Measurements from ENCODE around the gene MAPK6. TPM values are rescaled to one million over a fixed set of nuclear protein-coding genes. Genes with fewer than 3 reads are reported as not detected.
A peak's percentile ranks its signal among the peaks of the same experiment; 100 is the strongest.

MAPK6 gene
- total RNA-seq, 5 donors from 2014 or later (not counting 1 experiment from before 2014, with no cell fraction given): 15.1 to 35.1 (median 19.8) TPM

- no peaks in the 10 kb centered on the region for H3K9me3 Mint-ChIP-seq
- no peaks in the 10 kb centered on the region for H3K27me3 Mint-ChIP-seq
- H3K36me3 ChIP-seq (ENCODE audit: control insufficient read depth in 2 of 2, extremely low read depth in 1 of 2, insufficient read depth in 1 of 2, low read length in 1 of 2): no peaks in the 10 kb centered on the region
- no peak for ATAC-seq (replicated peaks in 1 of 4)
- H3K27ac Mint-ChIP-seq: no peak overlapping the region
- H3K4me3 ChIP-seq (ENCODE audit: control insufficient read depth in 1 of 2, extremely low read depth in 1 of 2, low read length in 1 of 2): no peak overlapping the region
- no peaks in the 10 kb centered on the region for H3K36me3 Mint-ChIP-seq
- peaks cover 18 to 28% (median 26%) of the 10 kb centered on the region in 3 donors for H3K4me1 Mint-ChIP-seq
- POLR2A ChIA-PET: no interaction called here
- WGBS (ENCODE audit: insufficient coverage): 80% methylated on average over 2 of the region's 5 CpGs
- DNase-seq: no peak
- no peaks in the 10 kb centered on the region for H3K9me3 ChIP-seq
- CTCF ChIA-PET: interaction anchor here in 1 of 2 donors (1.9 kb wide), 1 partner anchor 8 kb away, joined by 7 read pairs; no protein-coding TSS in a partner anchor
- H3K27ac ChIP-seq (ENCODE audit: low read length): no peak overlapping the region
- H3K27me3 ChIP-seq (replicated peaks in 1 of 2; ENCODE audit: control insufficient read depth in 2 of 2, extremely low read depth in 1 of 2, insufficient read depth in 2 of 2, low read length in 1 of 2): peaks cover 0 to 3% of the 10 kb centered on the region in 2 experiments
- peak overlapping the region in 1 of 3 donors; percentile 34 for H3K4me3 Mint-ChIP-seq
- H3K4me1 ChIP-seq (ENCODE audit: control insufficient read depth in 1 of 2, extremely low read depth in 1 of 2, insufficient read depth in 2 of 2, low read length in 2 of 2): peaks cover 10 to 24% of the 10 kb centered on the region in 2 experiments
These were observed 45.8 kb upstream of the MAPK6 start for GRCh38 chr15:51973220-51973619.

GRCh38 chr15:51973775-51974174 is 45.2 kb upstream of the MAPK6 start:
- CTCF ChIA-PET: no interaction called here

GRCh38 chr15:51982013-51982769 is 36.8 kb upstream of the MAPK6 start:
- POLR2A ChIA-PET: no interaction called here

More at GRCh38 chr15:51973775-51974174, 45.2 kb upstream of the MAPK6 start:
- Histone ChIP-seq H3K36me3 (ENCODE audit: control insufficient read depth in 2 of 2, extremely low read depth in 1 of 2, insufficient read depth in 1 of 2, low read length in 1 of 2) (no peaks in the 10 kb centered on the region), H3K4me3 (ENCODE audit: control insufficient read depth in 1 of 2, extremely low read depth in 1 of 2, low read length in 1 of 2) (no peak overlapping the region), H3K9me3 (no peaks in the 10 kb centered on the region), H3K27me3 (replicated peaks in 1 of 2; ENCODE audit: control insufficient read depth in 2 of 2, extremely low read depth in 1 of 2, insufficient read depth in 2 of 2, low read length in 1 of 2) (peaks cover 0 to 3% of the 10 kb centered on the region in 2 experiments), H3K27ac (ENCODE audit: low read length) (no peak overlapping the region), H3K4me1 (ENCODE audit: control insufficient read depth in 1 of 2, extremely low read depth in 1 of 2, insufficient read depth in 2 of 2, low read length in 2 of 2) (peaks cover 10 to 24% of the 10 kb centered on the region in 2 experiments)
- POLR2A ChIA-PET: no interaction called here
- Mint-ChIP-seq H3K4me3 (no peak overlapping the region), H3K36me3 (no peaks in the 10 kb centered on the region), H3K9me3 (no peaks in the 10 kb centered on the region), H3K27me3 (no peaks in the 10 kb centered on the region), H3K4me1 (peaks cover 18 to 28% (median 26%) of the 10 kb centered on the region in 3 donors), H3K27ac (no peak overlapping the region)
- DNase-seq (no peak), ATAC-seq (replicated peaks in 1 of 4) (no peak)
- WGBS (ENCODE audit: insufficient coverage): 100% methylated on average over 1 of the region's 4 CpGs

GRCh38 chr15:51982770-51983103 is 36.3 kb upstream of the MAPK6 start:
- CTCF ChIA-PET: no interaction called here
- H3K9me3 ChIP-seq: no peaks in the 10 kb centered on the region
- no peaks in the 10 kb centered on the region for H3K9me3 Mint-ChIP-seq
- no peak overlapping the region for H3K27ac Mint-ChIP-seq
- DNase-seq: no peak
- peaks cover 6 to 9% of the 10 kb centered on the region in 2 experiments for H3K4me1 ChIP-seq (ENCODE audit: control insufficient read depth in 1 of 2, extremely low read depth in 1 of 2, insufficient read depth in 2 of 2, low read length in 2 of 2)
- ATAC-seq (replicated peaks in 1 of 4): no peak
- H3K27ac ChIP-seq (ENCODE audit: low read length): no peak overlapping the region
- H3K4me1 Mint-ChIP-seq: peaks cover 10 to 15% (median 11%) of the 10 kb centered on the region in 3 donors
- H3K27me3 ChIP-seq (replicated peaks in 1 of 2; ENCODE audit: control insufficient read depth in 2 of 2, extremely low read depth in 1 of 2, insufficient read depth in 2 of 2, low read length in 1 of 2): peaks cover 0 to 5% of the 10 kb centered on the region in 2 experiments
- POLR2A ChIA-PET: no interaction called here
- H3K36me3 ChIP-seq (ENCODE audit: control insufficient read depth in 2 of 2, extremely low read depth in 1 of 2, insufficient read depth in 1 of 2, low read length in 1 of 2): no peaks in the 10 kb centered on the region
- no peaks in the 10 kb centered on the region for H3K36me3 Mint-ChIP-seq
- no peak overlapping the region for H3K4me3 ChIP-seq (ENCODE audit: control insufficient read depth in 1 of 2, extremely low read depth in 1 of 2, low read length in 1 of 2)
- H3K4me3 Mint-ChIP-seq: no peak overlapping the region
- no peaks in the 10 kb centered on the region for H3K27me3 Mint-ChIP-seq

More at GRCh38 chr15:51982013-51982769, 36.8 kb upstream of the MAPK6 start:
- H3K27ac ChIP-seq (ENCODE audit: low read length): no peak overlapping the region
- no peaks in the 10 kb centered on the region for H3K36me3 ChIP-seq (ENCODE audit: control insufficient read depth in 2 of 2, extremely low read depth in 1 of 2, insufficient read depth in 1 of 2, low read length in 1 of 2)
- H3K9me3 ChIP-seq: no peaks in the 10 kb centered on the region
- no peak overlapping the region for H3K4me3 ChIP-seq (ENCODE audit: control insufficient read depth in 1 of 2, extremely low read depth in 1 of 2, low read length in 1 of 2)
- peaks cover 6 to 9% of the 10 kb centered on the region in 2 experiments for H3K4me1 ChIP-seq (ENCODE audit: control insufficient read depth in 1 of 2, extremely low read depth in 1 of 2, insufficient read depth in 2 of 2, low read length in 2 of 2)
- ATAC-seq (replicated peaks in 1 of 4): peak; percentile 88 to 98 (median 96)
- Mint-ChIP-seq H3K4me3 (peak overlapping the region; percentile 48 to 68 (median 67)), H3K9me3 (no peaks in the 10 kb centered on the region), H3K4me1 (peaks cover 10 to 15% (median 11%) of the 10 kb centered on the region in 3 donors), H3K27ac (peak overlapping the region; percentile 88 to 90), H3K27me3 (no peaks in the 10 kb centered on the region), H3K36me3 (no peaks in the 10 kb centered on the region)
- peaks cover 0 to 5% of the 10 kb centered on the region in 2 experiments for H3K27me3 ChIP-seq (replicated peaks in 1 of 2; ENCODE audit: control insufficient read depth in 2 of 2, extremely low read depth in 1 of 2, insufficient read depth in 2 of 2, low read length in 1 of 2)
- peak in 29 of 35 experiments; percentile 3 to 80 (median 16) for DNase-seq
- WGBS (ENCODE audit: insufficient coverage): 5% methylated on average over 2 of the region's 7 CpGs
- CTCF ChIA-PET: interaction anchor here (1.8 to 2.6 kb wide), 3 partner anchors 97 to 98 kb away, joined by 8 to 21 read pairs (median 11); no protein-coding TSS in a partner anchor

- H3K27ac ChIP-seq (ENCODE audit: low read length): no peak overlapping the region
- H3K4me1 Mint-ChIP-seq: no peaks in the 10 kb centered on the region
- no peak overlapping the region for H3K4me3 ChIP-seq (ENCODE audit: control insufficient read depth in 1 of 2, extremely low read depth in 1 of 2, low read length in 1 of 2)
- H3K36me3 Mint-ChIP-seq: no peaks in the 10 kb centered on the region
- H3K9me3 Mint-ChIP-seq: no peaks in the 10 kb centered on the region
- WGBS (ENCODE audit: insufficient coverage): no CpG with 5 or more reads among the region's 4 CpGs
- ChIA-PET POLR2A (no interaction called here), CTCF (interaction anchor here (0.6 to 0.7 kb wide), 2 partner anchors 89 to 237 kb away, joined by 3 to 4 read pairs; no protein-coding TSS in a partner anchor)
- ATAC-seq (replicated peaks in 1 of 4) (no peak), DNase-seq (no peak)
- H3K4me3 Mint-ChIP-seq: no peak overlapping the region
- no peaks in the 10 kb centered on the region for H3K27me3 ChIP-seq (replicated peaks in 1 of 2; ENCODE audit: control insufficient read depth in 2 of 2, extremely low read depth in 1 of 2, insufficient read depth in 2 of 2, low read length in 1 of 2)
- H3K27ac Mint-ChIP-seq: no peak overlapping the region
- H3K4me1 ChIP-seq (ENCODE audit: control insufficient read depth in 1 of 2, extremely low read depth in 1 of 2, insufficient read depth in 2 of 2, low read length in 2 of 2): no peaks in the 10 kb centered on the region
- H3K36me3 ChIP-seq (ENCODE audit: control insufficient read depth in 2 of 2, extremely low read depth in 1 of 2, insufficient read depth in 1 of 2, low read length in 1 of 2): no peaks in the 10 kb centered on the region
- no peaks in the 10 kb centered on the region for H3K27me3 Mint-ChIP-seq
- no peaks in the 10 kb centered on the region for H3K9me3 ChIP-seq
These were observed 27.9 kb upstream of the MAPK6 start for GRCh38 chr15:51991141-51991540.

- CTCF ChIA-PET: interaction anchor here in 1 of 2 donors (0.7 kb wide), 1 partner anchor 15 kb away, joined by 3 read pairs; no protein-coding TSS in a partner anchor
- Mint-ChIP-seq H3K27ac (no peak overlapping the region), H3K9me3 (no peaks in the 10 kb centered on the region)
These were observed 26.1 kb upstream of the MAPK6 start for GRCh38 chr15:51992953-51993352.

More at GRCh38 chr15:51992953-51993352, 26.1 kb upstream of the MAPK6 start:
- H3K4me1 ChIP-seq (ENCODE audit: control insufficient read depth in 1 of 2, extremely low read depth in 1 of 2, insufficient read depth in 2 of 2, low read length in 2 of 2): no peaks in the 10 kb centered on the region
- no peaks in the 10 kb centered on the region for H3K4me1 Mint-ChIP-seq
- no peaks in the 10 kb centered on the region for H3K36me3 ChIP-seq (ENCODE audit: control insufficient read depth in 2 of 2, extremely low read depth in 1 of 2, insufficient read depth in 1 of 2, low read length in 1 of 2)
- ATAC-seq (replicated peaks in 1 of 4): no peak
- no peak overlapping the region for H3K4me3 ChIP-seq (ENCODE audit: control insufficient read depth in 1 of 2, extremely low read depth in 1 of 2, low read length in 1 of 2)
- no peak overlapping the region for H3K27ac ChIP-seq (ENCODE audit: low read length)
- H3K36me3 Mint-ChIP-seq: no peaks in the 10 kb centered on the region
- no peaks in the 10 kb centered on the region for H3K27me3 ChIP-seq (replicated peaks in 1 of 2; ENCODE audit: control insufficient read depth in 2 of 2, extremely low read depth in 1 of 2, insufficient read depth in 2 of 2, low read length in 1 of 2)
- POLR2A ChIA-PET: interaction anchor here in 1 of 2 donors (0.7 kb wide), 1 partner anchor 489 kb away, joined by 3 read pairs; no protein-coding TSS in a partner anchor
- H3K4me3 Mint-ChIP-seq: no peak overlapping the region
- no peaks in the 10 kb centered on the region for H3K27me3 Mint-ChIP-seq
- no peaks in the 10 kb centered on the region for H3K9me3 ChIP-seq
- no peak for DNase-seq
- no CpG with 5 or more reads among the region's 1 CpG for WGBS (ENCODE audit: insufficient coverage)

Measured in T-cell (primary cell).